GM19328 (cell line): ENCODE data around the gene LDLR.

Experiments
- ATAC-seq: cut with Tn5 transposase; IDR thresholded peaks from one replicate; pipeline ENCODE4 v1.9.1; 2021; ENCODE audit warnings: mild to moderate bottlenecking, moderate library complexity; ENCODE audit not compliant: unreplicated experiment

Gene LDLR

GRCh38 chr19:11089254-11090013 lies at the start of gene LDLR:
Gene LDLR, plus strand, starts transcription at chr19:11089463. Its CDS starts 86 bp downstream, at chr19:11089549.
- no peak for ATAC-seq

- ATAC-seq = no peak
These were observed 48.1 kb upstream of the LDLR start for GRCh38 chr19:11041194-11041593.

- ATAC-seq = no peak
These were observed 47.2 kb upstream of the LDLR start for GRCh38 chr19:11041966-11042627.

GRCh38 chr19:11044431-11044830 lies 44.8 kb upstream of the LDLR start:
- ATAC-seq = no peak

- ATAC-seq = no peak
These were observed 43.7 kb upstream of the LDLR start for GRCh38 chr19:11045536-11045935.

GRCh38 chr19:11046605-11047354 lies 42.5 kb upstream of the LDLR start:
- no peak for ATAC-seq

GRCh38 chr19:11047866-11048265 lies 41.4 kb upstream of the LDLR start:
- no peak for ATAC-seq

- no peak for ATAC-seq
These were observed 38.7 kb upstream of the LDLR start for GRCh38 chr19:11050323-11051114.

- ATAC-seq = no peak
These were observed 35.5 kb upstream of the LDLR start for GRCh38 chr19:11053817-11054195.

GRCh38 chr19:11054200-11054599 lies 35.1 kb upstream of the LDLR start:
- ATAC-seq = no peak

- no peak for ATAC-seq
These were observed 34.6 kb upstream of the LDLR start for GRCh38 chr19:11054628-11055027.

GRCh38 chr19:11058246-11059030 lies 30.8 kb upstream of the LDLR start:
- ATAC-seq = no peak

GRCh38 chr19:11059511-11060358 lies 29.5 kb upstream of the LDLR start:
- ATAC-seq = no peak

GRCh38 chr19:11061952-11062351 lies 27.3 kb upstream of the LDLR start:
- no peak for ATAC-seq

- no peak for ATAC-seq
These were observed 25.8 kb upstream of the LDLR start for GRCh38 chr19:11063434-11063833.

- no peak for ATAC-seq
These were observed 24.4 kb upstream of the LDLR start for GRCh38 chr19:11064831-11065303.

GRCh38 chr19:11066326-11066725 lies 22.9 kb upstream of the LDLR start:
- ATAC-seq = no peak

- ATAC-seq = no peak
These were observed 21.7 kb upstream of the LDLR start for GRCh38 chr19:11067356-11068113.
